ENCODE results near the gene TRNP1. TPM values are rescaled to one million over a fixed set of nuclear protein-coding genes. Genes with fewer than 3 reads are reported as not detected.

TRNP1 gene, protein sequence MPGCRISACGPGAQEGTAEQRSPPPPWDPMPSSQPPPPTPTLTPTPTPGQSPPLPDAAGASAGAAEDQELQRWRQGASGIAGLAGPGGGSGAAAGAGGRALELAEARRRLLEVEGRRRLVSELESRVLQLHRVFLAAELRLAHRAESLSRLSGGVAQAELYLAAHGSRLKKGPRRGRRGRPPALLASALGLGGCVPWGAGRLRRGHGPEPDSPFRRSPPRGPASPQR
- 182 to 277 TPM (median 266 TPM) in 5 replicates for total RNA-seq (2022; extraction: Qiagen RNA extraction)

DNA sequence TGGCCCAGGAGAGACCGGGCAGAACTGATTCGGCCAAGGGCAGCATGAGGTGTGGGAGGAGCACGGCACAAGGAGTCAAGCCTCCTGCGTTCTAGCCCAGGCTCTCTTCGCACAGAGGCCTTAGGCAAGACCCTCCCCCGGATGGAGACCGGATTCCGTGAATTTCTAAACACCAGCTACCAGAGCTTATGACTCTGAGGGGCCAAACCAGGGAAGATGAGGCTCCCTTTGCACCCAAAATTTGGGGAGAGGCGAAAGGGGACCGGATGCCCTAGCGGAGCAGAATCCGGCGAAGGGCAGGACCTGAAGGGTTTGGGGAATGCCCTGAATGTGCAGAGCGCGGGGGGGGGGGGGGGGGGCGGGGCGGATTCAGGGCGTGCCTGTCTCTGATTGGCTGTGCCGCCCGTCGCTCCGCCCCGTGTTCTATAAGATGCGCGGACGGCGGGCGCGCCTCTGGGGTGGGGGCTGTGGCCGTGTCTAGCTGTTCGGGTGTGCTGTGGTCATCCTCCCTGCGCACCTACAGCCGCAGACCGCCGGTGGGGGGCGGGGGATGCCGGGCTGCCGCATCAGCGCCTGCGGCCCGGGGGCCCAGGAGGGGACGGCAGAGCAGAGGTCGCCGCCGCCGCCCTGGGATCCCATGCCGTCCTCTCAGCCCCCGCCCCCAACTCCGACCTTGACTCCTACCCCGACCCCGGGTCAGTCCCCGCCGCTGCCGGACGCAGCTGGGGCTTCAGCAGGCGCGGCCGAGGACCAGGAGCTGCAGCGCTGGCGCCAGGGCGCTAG, at the start of gene TRNP1:
TRNP1 (plus strand) TSS at position 456 of the 783 bp plus-strand sequence; CDS start at position 551, 95 bp downstream.

DNA sequence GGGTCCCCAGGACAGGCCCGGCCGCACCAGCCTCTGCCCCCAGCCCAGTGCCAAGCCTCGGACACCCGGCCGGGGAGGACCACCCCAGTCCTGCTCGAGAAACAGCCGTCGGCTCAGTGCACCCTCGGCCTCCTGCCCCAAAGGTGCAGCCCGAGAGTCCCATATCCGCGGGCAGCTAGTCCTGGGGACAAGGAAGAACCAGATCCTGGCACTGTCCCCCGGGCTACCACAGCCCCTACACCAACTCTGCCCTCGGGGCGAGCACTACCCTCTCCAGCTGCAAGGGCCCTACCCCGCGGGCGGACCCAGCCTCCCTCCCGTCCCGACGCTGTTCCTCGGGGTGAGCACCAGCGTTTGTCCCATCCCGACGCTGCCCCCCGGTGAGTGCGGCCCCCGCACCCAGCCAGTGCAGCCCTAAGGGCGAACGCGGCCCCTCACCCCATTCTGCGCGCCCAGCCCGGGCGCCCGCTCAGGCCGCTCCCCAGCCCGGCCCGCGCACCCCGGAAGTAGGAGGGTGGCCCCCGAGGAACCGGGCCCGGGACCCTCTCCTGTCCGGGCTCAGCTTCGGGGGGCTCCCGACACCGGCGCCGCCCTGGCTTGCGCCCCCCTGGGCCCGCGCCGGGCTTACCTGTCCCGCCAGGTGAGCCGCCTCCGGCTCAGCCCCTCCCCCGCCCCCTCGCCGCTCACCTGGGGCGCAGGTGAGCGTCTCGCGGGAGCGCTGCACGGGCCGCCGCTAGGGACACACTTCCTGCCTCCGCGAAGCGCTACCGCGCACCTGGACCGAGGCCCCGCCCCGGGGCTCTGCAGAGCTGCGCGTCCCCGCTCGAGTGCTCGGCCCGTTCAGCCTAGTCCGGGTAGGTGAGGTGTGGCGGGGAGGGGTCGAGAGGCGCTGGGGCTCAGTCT, 33.5 kb upstream of the TRNP1 start, which contains the start of gene KDF1:
KDF1 (minus strand) TSS at position 747 of the 903 bp plus-strand sequence. CDS start 8,088 bp downstream, outside the sequence.

Other genes starting within 250 kb of the TRNP1 start
- 5.1 to 6.1 TPM (median 5.5 TPM) in 5 replicates for gene PIGV, start 205.7 kb upstream of the TRNP1 start, total RNA-seq (2022; extraction: Qiagen RNA extraction)
- 35.3 to 46.7 TPM (median 42.2 TPM) in 5 replicates for gene ZDHHC18, start 167.0 kb upstream of the TRNP1 start, total RNA-seq (2022; extraction: Qiagen RNA extraction)
- 503 to 710 TPM (median 599 TPM) in 5 replicates for gene SFN, start 130.5 kb upstream of the TRNP1 start, total RNA-seq (2022; extraction: Qiagen RNA extraction)
- gene GPN2, start 103.4 kb upstream of the TRNP1 start, total RNA-seq (2022; extraction: Qiagen RNA extraction): 23.5 to 29.8 TPM (median 28.4 TPM) in 5 replicates
- gene GPATCH3, start 93.2 kb upstream of the TRNP1 start, total RNA-seq (2022; extraction: Qiagen RNA extraction): 9.6 to 14.3 TPM (median 10.1 TPM) in 5 replicates
- not detected in 5 replicates for gene NR0B2, start 79.7 kb upstream of the TRNP1 start, total RNA-seq (2022; extraction: Qiagen RNA extraction)
- gene NUDC, start 71.9 kb upstream of the TRNP1 start, total RNA-seq (2022; extraction: Qiagen RNA extraction): 122 to 142 TPM (median 130 TPM) in 5 replicates
- gene KDF1, start 33.2 kb upstream of the TRNP1 start, total RNA-seq (2022; extraction: Qiagen RNA extraction): 0.18 to 0.30 TPM (median 0.22 TPM) in 3 of 5 replicates, not detected in the others
- 0.94 to 1.9 TPM (median 1.3 TPM) in 5 replicates for gene TENT5B, start 19.2 kb downstream of the TRNP1 start, total RNA-seq (2022; extraction: Qiagen RNA extraction)
- gene SLC9A1, start 161.4 kb downstream of the TRNP1 start, total RNA-seq (2022; extraction: Qiagen RNA extraction): 14.4 to 16.7 TPM (median 15.4 TPM) in 5 replicates
- gene WDTC1, start 240.9 kb downstream of the TRNP1 start, total RNA-seq (2022; extraction: Qiagen RNA extraction): 4.7 to 8.1 TPM (median 7.1 TPM) in 5 replicates